A549 (cell line): ENCODE data around the gene DCXR.

Experiments
- RAD21 ChIP-seq, 2 experiments: fragments of >200 bp in 1 of 2; sonication (Bioruptor Twin) in 1 of 2; formaldehyde crosslinking in 1 of 2; IDR thresholded peaks in 1 of 2; conservative IDR thresholded peaks in 1 of 2; 2 replicates in 1 of 2; 3 replicates in 1 of 2; pipeline ENCODE4 v1.6.1; 2012 to 2018; ENCODE audit warnings: inconsistent platforms in 1 of 2
- RFX5 ChIP-seq: fragments of 450-650 bp; IDR thresholded peaks from 2 replicates; pipeline ENCODE4 v1.7.1; 2014; ENCODE audit warnings: antibody characterized with exemption, mild to moderate bottlenecking, moderate library complexity
- TF ChIP-seq, protein P1 (sequence below): fragments of >200 bp; sonication (Bioruptor Twin); formaldehyde crosslinking; IDR thresholded peaks from 3 replicates; pipeline ENCODE4 v1.5.1; 2016
- TF ChIP-seq, protein P2 (sequence below): IDR thresholded peaks from 2 replicates; pipeline ENCODE4 v1.6.1; 2012

DNA sequence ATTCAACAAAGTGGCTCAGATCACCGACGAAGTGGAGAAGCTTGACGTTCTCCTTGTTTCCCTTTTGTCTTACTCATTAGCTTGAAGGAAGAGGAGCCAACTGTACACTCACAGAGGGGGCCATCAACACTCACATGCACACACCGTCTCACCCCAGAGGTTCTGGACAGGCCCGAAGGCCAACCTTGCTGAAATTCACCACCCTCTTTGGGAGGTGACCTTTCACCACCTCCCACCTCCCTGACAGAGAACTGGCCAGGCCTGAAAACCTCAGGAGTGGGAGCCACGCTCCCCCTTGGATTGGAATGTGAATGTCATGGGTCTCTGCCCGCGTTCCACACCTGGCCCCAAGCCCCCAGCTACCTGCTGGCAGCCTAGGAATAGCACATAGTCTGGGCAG lies 2.0 kb downstream of the DCXR start:
- TF ChIP-seq RFX5, result no peak
- TF ChIP-seq, protein P1, sequence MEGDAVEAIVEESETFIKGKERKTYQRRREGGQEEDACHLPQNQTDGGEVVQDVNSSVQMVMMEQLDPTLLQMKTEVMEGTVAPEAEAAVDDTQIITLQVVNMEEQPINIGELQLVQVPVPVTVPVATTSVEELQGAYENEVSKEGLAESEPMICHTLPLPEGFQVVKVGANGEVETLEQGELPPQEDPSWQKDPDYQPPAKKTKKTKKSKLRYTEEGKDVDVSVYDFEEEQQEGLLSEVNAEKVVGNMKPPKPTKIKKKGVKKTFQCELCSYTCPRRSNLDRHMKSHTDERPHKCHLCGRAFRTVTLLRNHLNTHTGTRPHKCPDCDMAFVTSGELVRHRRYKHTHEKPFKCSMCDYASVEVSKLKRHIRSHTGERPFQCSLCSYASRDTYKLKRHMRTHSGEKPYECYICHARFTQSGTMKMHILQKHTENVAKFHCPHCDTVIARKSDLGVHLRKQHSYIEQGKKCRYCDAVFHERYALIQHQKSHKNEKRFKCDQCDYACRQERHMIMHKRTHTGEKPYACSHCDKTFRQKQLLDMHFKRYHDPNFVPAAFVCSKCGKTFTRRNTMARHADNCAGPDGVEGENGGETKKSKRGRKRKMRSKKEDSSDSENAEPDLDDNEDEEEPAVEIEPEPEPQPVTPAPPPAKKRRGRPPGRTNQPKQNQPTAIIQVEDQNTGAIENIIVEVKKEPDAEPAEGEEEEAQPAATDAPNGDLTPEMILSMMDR, result no peak
- TF ChIP-seq, protein P2, sequence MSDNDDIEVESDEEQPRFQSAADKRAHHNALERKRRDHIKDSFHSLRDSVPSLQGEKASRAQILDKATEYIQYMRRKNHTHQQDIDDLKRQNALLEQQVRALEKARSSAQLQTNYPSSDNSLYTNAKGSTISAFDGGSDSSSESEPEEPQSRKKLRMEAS, result no peak
- no peak for TF ChIP-seq RAD21 (conservative IDR thresholded peaks at IDR 0.05 in 1 of 2, IDR thresholded peaks at IDR 0.05 in 1 of 2)
